Endothelial cell of umbilical vein (primary cell): ENCODE results near the gene LRRC74B. TPM values are rescaled to one million over a fixed set of nuclear protein-coding genes. Genes with fewer than 3 reads are reported as not detected.

Experiments used
- BruUV-seq: library from RNA; stranded (reverse); fragments of 400-500 nt; replicated peaks from 2 replicates; lab custom pipeline; 2021; lab: Mats Ljungman, UMichigan
- CTCF ChIA-PET: fragments of 300-600, 350-600 bp; sonication (Branson Sonifier 250); formaldehyde crosslinking; loops from one replicate; lab custom pipeline; 2021; ENCODE audit warnings: antibody characterized with exemption, inconsistent platforms; lab: Charles Lee
- POLR2A ChIA-PET: fragments of 300-600, 350-600 bp; sonication (Branson Sonifier 250); formaldehyde crosslinking; loops from one replicate; lab custom pipeline; 2021; ENCODE audit warnings: antibody characterized with exemption, inconsistent platforms; lab: Charles Lee
- DNase-seq: peaks from one replicate; pipeline ENCODE4 v3.0.0-alpha.2; 2011; ENCODE audit warnings: low read depth, low spot score
- FAIRE-seq: peaks from 2 replicates; lab custom pipeline; 2011; peaks lifted over from hg19 to GRCh38; lab: Jason Lieb, UNC
- H2AFZ ChIP-seq: 2 replicates; pipeline ENCODE4 v1.6.0; 2012; ENCODE audit warnings: low read depth, low read length, control low read depth, inconsistent platforms
- H3K27ac ChIP-seq: 2 replicates; pipeline ENCODE4 v1.5.1; 2011; ENCODE audit warnings: low read depth, mild to moderate bottlenecking, control low read depth, low read length, moderate library complexity; ENCODE audit not compliant: insufficient read depth
- H3K27me3 ChIP-seq, 2 experiments: 2 replicates each; pipeline versions ENCODE4 v1.6.0 to v1.6.1; 2011; ENCODE audit warnings: low read length in 2 of 2, mixed read lengths in 1 of 2; ENCODE audit not compliant: control insufficient read depth in 2 of 2, insufficient read depth in 2 of 2
- H3K36me3 ChIP-seq, 2 experiments: 2 replicates in 1 of 2; 3 replicates in 1 of 2; pipeline ENCODE4 v1.5.1; 2011; ENCODE audit warnings: low read length in 2 of 2, mild to moderate bottlenecking in 1 of 2, moderate library complexity in 1 of 2; ENCODE audit not compliant: control insufficient read depth in 2 of 2, insufficient read depth in 2 of 2; ENCODE audit errors: extremely low read depth in 1 of 2
- H3K4me1 ChIP-seq: 3 replicates; pipeline ENCODE4 v1.5.1; 2011; ENCODE audit warnings: mild to moderate bottlenecking, low read length; ENCODE audit not compliant: control insufficient read depth, insufficient read depth; ENCODE audit errors: extremely low read depth
- H3K4me2 ChIP-seq: 2 replicates; pipeline ENCODE4 v1.6.1; 2011; ENCODE audit warnings: low read length, control low read depth, mixed read lengths; ENCODE audit not compliant: insufficient read depth
- H3K4me3 ChIP-seq, 3 experiments: fragments of 200-600 bp in 1 of 3; sonication (generic), shearing (Covaris generic) in 1 of 3; replicated peaks in 1 of 3; 2 replicates each; pipeline ENCODE4 v1.5.1; 2011 to 2016; ENCODE audit warnings: control low read depth in 3 of 3, low read length in 3 of 3, mild to moderate bottlenecking in 2 of 3, inconsistent platforms in 1 of 3, low read depth in 1 of 3, moderate library complexity in 1 of 3; ENCODE audit not compliant: insufficient read depth in 1 of 3
- H3K79me2 ChIP-seq: 2 replicates; pipeline ENCODE4 v1.6.0; 2012; ENCODE audit warnings: low read length, inconsistent platforms; ENCODE audit not compliant: control insufficient read depth, insufficient read depth
- H3K9ac ChIP-seq: replicated peaks from 2 replicates; pipeline ENCODE3; 2011; ENCODE audit warnings: low read length, control low read depth; ENCODE audit not compliant: insufficient read depth; ENCODE audit errors: extremely low read depth
- H3K9me1 ChIP-seq: replicated peaks from 3 replicates; pipeline ENCODE4 v1.6.0; 2011; ENCODE audit warnings: mild to moderate bottlenecking, low read length; ENCODE audit not compliant: control insufficient read depth, insufficient read depth; ENCODE audit errors: extremely low read depth
- H3K9me3 ChIP-seq: replicated peaks from 2 replicates; pipeline ENCODE4 v1.5.1; 2012; ENCODE audit warnings: low read length, inconsistent platforms; ENCODE audit not compliant: control insufficient read depth, insufficient read depth
- H4K20me1 ChIP-seq: replicated peaks from 2 replicates; pipeline ENCODE3; 2011; ENCODE audit warnings: mild to moderate bottlenecking, low read length; ENCODE audit not compliant: control insufficient read depth, insufficient read depth; ENCODE audit errors: extremely low read depth
- EZH2 ChIP-seq: IDR thresholded peaks from 2 replicates; pipeline ENCODE4 v1.6.1; 2012; ENCODE audit warnings: borderline replicate concordance, low read depth, mild to moderate bottlenecking, moderate library complexity, low read length, inconsistent platforms; ENCODE audit not compliant: severe bottlenecking
- FOS ChIP-seq: IDR thresholded peaks from 2 replicates; pipeline ENCODE4 v1.6.1; 2011; ENCODE audit warnings: mild to moderate bottlenecking, low read length, moderate library complexity, borderline replicate concordance; ENCODE audit not compliant: insufficient read depth
- GATA2 ChIP-seq: IDR thresholded peaks from 2 replicates; pipeline ENCODE4 v1.7.0; 2011; ENCODE audit warnings: low read depth, mild to moderate bottlenecking, moderate library complexity, mixed read lengths, low read length; ENCODE audit not compliant: insufficient read length, insufficient read depth
- JUN ChIP-seq: IDR thresholded peaks from 2 replicates; pipeline ENCODE4 v1.6.1; 2011; ENCODE audit warnings: borderline replicate concordance, low read depth; ENCODE audit not compliant: insufficient read length, insufficient read depth
- MYC ChIP-seq: IDR thresholded peaks from one replicate; pipeline ENCODE4 v1.6.1; 2011; ENCODE audit warnings: mild to moderate bottlenecking, low read depth, low read length
- POLR2A ChIP-seq: IDR thresholded peaks from 2 replicates; pipeline ENCODE4 v1.6.1; 2012; ENCODE audit warnings: low read depth, mild to moderate bottlenecking, control low read depth, low read length
- POLR2AphosphoS5 ChIP-seq: IDR thresholded peaks from 2 replicates; pipeline ENCODE4 v1.6.1; 2012; ENCODE audit warnings: low read depth, mild to moderate bottlenecking, control low read depth, low read length, moderate library complexity; ENCODE audit not compliant: insufficient read depth
- dilution Hi-C: fragments of 300-500 bp; cut with MboI; formaldehyde crosslinking; loops from one replicate; pipeline ENCODE4 v1.15.0; 2019; ENCODE audit warnings: low sequenced_read_pairs; ENCODE audit not compliant: extremely low pct_ligation_motif_present
- intact Hi-C: fragments of 100-400 bp; cut with micrococcal nuclease; formaldehyde crosslinking; loops from one replicate; pipeline ENCODE4 v1.10.0; 2022
- polyA plus RNA-seq, 4 experiments: library from polyadenylated mRNA; depleted of rRNA in 3 of 4; stranded (reverse) in 3 of 4; unstranded in 1 of 4; fragments of >200 nt; gene quantifications; 2 replicates each; pipeline versions ENCODE4 v1.2.1 to v1.2.3, GENCODE V29; 2011 to 2012; ENCODE audit warnings: missing spikeins in 1 of 4
- total RNA-seq: library from RNA; stranded (reverse); gene quantifications from 2 replicates; pipeline ENCODE4 v1.2.3, GENCODE V29; 2021
- TF ChIP-seq, protein P1 (sequence below): IDR thresholded peaks from 2 replicates; pipeline ENCODE4 v1.6.1; 2011; ENCODE audit not compliant: insufficient read depth, insufficient read length
- TF ChIP-seq, protein P2 (sequence below), 2 donors: IDR thresholded peaks; 1 replicate in 1 of 2; 2 replicates in 1 of 2; pipeline ENCODE4 v1.5.1; 2011; ENCODE audit warnings: low read length in 2 of 2, mild to moderate bottlenecking in 2 of 2, moderate library complexity in 2 of 2, control low read depth in 1 of 2, inconsistent platforms in 1 of 2, low read depth in 1 of 2; ENCODE audit not compliant: insufficient read depth in 1 of 2; ENCODE audit errors: extremely low read depth in 1 of 2

Gene LRRC74B
- total and polyA plus RNA-seq, 2 donors (not counting 3 experiments of a cell fraction or from before 2014, with no cell fraction given), result not detected

DNA sequence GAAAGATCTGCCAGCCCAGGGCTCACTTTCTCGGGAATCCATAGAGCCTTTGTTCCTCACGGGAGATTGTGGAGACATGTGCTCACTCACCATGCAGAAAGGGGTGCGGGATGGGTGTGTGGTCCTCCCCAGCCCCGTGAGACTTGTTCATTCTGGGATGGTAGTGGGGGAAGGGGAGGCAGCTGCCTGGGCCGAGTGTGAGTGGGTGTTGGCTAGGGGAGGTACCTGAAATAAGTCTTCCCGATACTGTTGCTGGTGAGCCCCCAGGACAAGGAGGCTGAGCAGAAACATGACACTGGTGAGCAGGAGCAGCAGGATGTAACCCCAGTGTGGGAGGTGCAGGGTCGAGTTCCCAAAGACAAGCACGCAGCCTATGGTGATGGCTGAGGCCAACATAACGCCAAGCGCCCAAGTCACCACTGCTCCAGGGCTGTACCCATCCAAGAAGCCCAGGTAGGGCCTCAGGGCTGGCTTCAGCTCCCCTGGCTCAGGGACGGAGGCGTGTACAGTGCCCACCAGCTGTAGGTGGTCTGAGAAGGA, 16.2 kb upstream of the LRRC74B start:
- TF ChIP-seq, protein P1, sequence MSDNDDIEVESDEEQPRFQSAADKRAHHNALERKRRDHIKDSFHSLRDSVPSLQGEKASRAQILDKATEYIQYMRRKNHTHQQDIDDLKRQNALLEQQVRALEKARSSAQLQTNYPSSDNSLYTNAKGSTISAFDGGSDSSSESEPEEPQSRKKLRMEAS, result no peak
- TF ChIP-seq EZH2 (no peak), GATA2 (no peak), MYC (no peak), JUN (no peak), POLR2AphosphoS5 (no peak), POLR2A (no peak), FOS (no peak)
- TF ChIP-seq, protein P2, sequence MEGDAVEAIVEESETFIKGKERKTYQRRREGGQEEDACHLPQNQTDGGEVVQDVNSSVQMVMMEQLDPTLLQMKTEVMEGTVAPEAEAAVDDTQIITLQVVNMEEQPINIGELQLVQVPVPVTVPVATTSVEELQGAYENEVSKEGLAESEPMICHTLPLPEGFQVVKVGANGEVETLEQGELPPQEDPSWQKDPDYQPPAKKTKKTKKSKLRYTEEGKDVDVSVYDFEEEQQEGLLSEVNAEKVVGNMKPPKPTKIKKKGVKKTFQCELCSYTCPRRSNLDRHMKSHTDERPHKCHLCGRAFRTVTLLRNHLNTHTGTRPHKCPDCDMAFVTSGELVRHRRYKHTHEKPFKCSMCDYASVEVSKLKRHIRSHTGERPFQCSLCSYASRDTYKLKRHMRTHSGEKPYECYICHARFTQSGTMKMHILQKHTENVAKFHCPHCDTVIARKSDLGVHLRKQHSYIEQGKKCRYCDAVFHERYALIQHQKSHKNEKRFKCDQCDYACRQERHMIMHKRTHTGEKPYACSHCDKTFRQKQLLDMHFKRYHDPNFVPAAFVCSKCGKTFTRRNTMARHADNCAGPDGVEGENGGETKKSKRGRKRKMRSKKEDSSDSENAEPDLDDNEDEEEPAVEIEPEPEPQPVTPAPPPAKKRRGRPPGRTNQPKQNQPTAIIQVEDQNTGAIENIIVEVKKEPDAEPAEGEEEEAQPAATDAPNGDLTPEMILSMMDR (IDR thresholded peaks at IDR 0.05; ENCODE audit: extremely low read depth in 1 of 2, insufficient read depth in 1 of 2, low read depth in 1 of 2, low read length in 2 of 2), result no peak
- no peak overlapping the region for H2AFZ ChIP-seq
- intact Hi-C loops (no loop called here), dilution Hi-C loops (no loop called here)
- H3K4me3 ChIP-seq, result no peak overlapping the region
- DNase-seq (no peak), FAIRE-seq (no peak)
- ChIA-PET CTCF (no interaction called here), POLR2A (no interaction called here)
- no peaks in the 10 kb centered on the region for H3K9me1 ChIP-seq
- BruUV-seq, result no TSS peak
- H3K4me1 ChIP-seq, result no peaks in the 10 kb centered on the region
- H4K20me1 ChIP-seq, result no peaks in the 10 kb centered on the region
- H3K27me3 ChIP-seq, result peaks cover 20 to 27% of the 10 kb centered on the region in 2 experiments
- H3K27ac ChIP-seq, result no peak overlapping the region
- H3K79me2 ChIP-seq, result no peaks in the 10 kb centered on the region
- no peak overlapping the region for H3K4me2 ChIP-seq
- no peaks in the 10 kb centered on the region for H3K36me3 ChIP-seq
- no peaks in the 10 kb centered on the region for H3K9me3 ChIP-seq
- no peak overlapping the region for H3K9ac ChIP-seq
